HFFc6 (cell line): ENCODE data around the gene CPA3. TPM values are rescaled to one million over a fixed set of nuclear protein-coding genes. Genes with fewer than 3 reads are reported as not detected.

Source experiments
- DNase-seq: peaks from one replicate; pipeline ENCODE4 v3.0.0-alpha.2; 2018
- H3K27ac Mint-ChIP-seq: 2 replicates; pipeline ENCODE4 v1.8.0; 2020; ENCODE audit warnings: mild to moderate bottlenecking, mixed read lengths
- H3K27me3 Mint-ChIP-seq: 2 replicates; pipeline ENCODE4 v1.8.0; 2021; ENCODE audit warnings: mild to moderate bottlenecking, moderate library complexity, mixed read lengths; ENCODE audit not compliant: insufficient read depth
- H3K36me3 Mint-ChIP-seq: 2 replicates; pipeline ENCODE4 v1.8.0; 2021; ENCODE audit warnings: low read depth, mixed read lengths
- H3K4me1 Mint-ChIP-seq: 2 replicates; pipeline ENCODE4 v1.8.0; 2020; ENCODE audit warnings: low read depth, mixed read lengths
- H3K4me3 Mint-ChIP-seq: 2 replicates; pipeline ENCODE4 v1.8.0; 2020; ENCODE audit warnings: mild to moderate bottlenecking, moderate library complexity, mixed read lengths
- H3K9me3 Mint-ChIP-seq: 2 replicates; pipeline ENCODE4 v1.8.0; 2020; ENCODE audit warnings: mild to moderate bottlenecking, mixed read lengths
- total RNA-seq, 6 experiments: library from RNA; stranded (reverse); fragmentation: NEBNext Ultra II Directional; extraction: Animal tissue kit (Norgen Biotek cat#: 25700); gene quantifications; 2 replicates in 1 of 6; 3 replicates in 5 of 6; pipeline ENCODE4 v1.2.3, GENCODE V29; 2021
- TF ChIP-seq, protein P1 (sequence below): fragments of 200-600 bp; sonication (generic); IDR thresholded peaks from 2 replicates; pipeline ENCODE4 v1.5.0; 2021; ENCODE audit warnings: antibody characterized with exemption, mild to moderate bottlenecking

The CPA3 gene
- total RNA-seq, 6 experiments from 2014 or later: 0.21 to 0.88 (median 0.36) TPM

DNA sequence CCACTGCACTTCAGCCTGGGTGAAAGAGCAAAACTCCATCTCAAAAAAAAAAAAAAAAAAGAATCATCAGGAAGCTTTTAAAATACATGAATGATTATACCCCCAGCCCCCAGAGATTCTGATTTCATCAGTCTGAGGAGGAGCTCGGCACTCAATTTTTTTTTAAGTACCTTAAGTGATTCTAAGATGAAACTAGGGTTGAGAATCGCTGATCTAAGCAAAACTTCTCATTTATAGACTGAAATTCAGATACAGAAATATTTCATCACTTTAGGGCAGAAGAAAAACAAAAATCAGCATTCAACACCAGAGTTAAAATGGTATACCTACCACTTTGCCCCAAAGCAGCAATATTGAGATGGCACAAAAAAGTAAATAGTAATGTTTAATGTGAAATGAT lies 24.7 kb downstream of the CPA3 start:
- no peaks in the 10 kb centered on the region; the same call in 1 of the 2 replicates for H3K27me3 Mint-ChIP-seq
- TF ChIP-seq, protein P1, sequence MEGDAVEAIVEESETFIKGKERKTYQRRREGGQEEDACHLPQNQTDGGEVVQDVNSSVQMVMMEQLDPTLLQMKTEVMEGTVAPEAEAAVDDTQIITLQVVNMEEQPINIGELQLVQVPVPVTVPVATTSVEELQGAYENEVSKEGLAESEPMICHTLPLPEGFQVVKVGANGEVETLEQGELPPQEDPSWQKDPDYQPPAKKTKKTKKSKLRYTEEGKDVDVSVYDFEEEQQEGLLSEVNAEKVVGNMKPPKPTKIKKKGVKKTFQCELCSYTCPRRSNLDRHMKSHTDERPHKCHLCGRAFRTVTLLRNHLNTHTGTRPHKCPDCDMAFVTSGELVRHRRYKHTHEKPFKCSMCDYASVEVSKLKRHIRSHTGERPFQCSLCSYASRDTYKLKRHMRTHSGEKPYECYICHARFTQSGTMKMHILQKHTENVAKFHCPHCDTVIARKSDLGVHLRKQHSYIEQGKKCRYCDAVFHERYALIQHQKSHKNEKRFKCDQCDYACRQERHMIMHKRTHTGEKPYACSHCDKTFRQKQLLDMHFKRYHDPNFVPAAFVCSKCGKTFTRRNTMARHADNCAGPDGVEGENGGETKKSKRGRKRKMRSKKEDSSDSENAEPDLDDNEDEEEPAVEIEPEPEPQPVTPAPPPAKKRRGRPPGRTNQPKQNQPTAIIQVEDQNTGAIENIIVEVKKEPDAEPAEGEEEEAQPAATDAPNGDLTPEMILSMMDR: no peak
- peaks cover 10% of the 10 kb centered on the region for H3K36me3 Mint-ChIP-seq
- DNase-seq: no peak
- H3K27ac Mint-ChIP-seq: no peak overlapping the region
- H3K4me1 Mint-ChIP-seq: no peaks in the 10 kb centered on the region
- H3K9me3 Mint-ChIP-seq: peaks cover 8% of the 10 kb centered on the region; the same call in 1 of the 2 replicates
- no peak overlapping the region for H3K4me3 Mint-ChIP-seq

- H3K9me3 Mint-ChIP-seq: peaks cover 8% of the 10 kb centered on the region; the same call in 1 of the 2 replicates
- no peak for DNase-seq
- peaks cover 10% of the 10 kb centered on the region for H3K36me3 Mint-ChIP-seq
- H3K4me1 Mint-ChIP-seq: peaks cover 15% of the 10 kb centered on the region
- H3K27me3 Mint-ChIP-seq: no peaks in the 10 kb centered on the region; the same call in 1 of the 2 replicates
- no peak overlapping the region for H3K27ac Mint-ChIP-seq
- TF ChIP-seq, protein P1: no peak
- H3K4me3 Mint-ChIP-seq: no peak overlapping the region
These were observed 31.0 kb downstream of the CPA3 start for GRCh38 chr3:148896062-148896461.

DNA sequence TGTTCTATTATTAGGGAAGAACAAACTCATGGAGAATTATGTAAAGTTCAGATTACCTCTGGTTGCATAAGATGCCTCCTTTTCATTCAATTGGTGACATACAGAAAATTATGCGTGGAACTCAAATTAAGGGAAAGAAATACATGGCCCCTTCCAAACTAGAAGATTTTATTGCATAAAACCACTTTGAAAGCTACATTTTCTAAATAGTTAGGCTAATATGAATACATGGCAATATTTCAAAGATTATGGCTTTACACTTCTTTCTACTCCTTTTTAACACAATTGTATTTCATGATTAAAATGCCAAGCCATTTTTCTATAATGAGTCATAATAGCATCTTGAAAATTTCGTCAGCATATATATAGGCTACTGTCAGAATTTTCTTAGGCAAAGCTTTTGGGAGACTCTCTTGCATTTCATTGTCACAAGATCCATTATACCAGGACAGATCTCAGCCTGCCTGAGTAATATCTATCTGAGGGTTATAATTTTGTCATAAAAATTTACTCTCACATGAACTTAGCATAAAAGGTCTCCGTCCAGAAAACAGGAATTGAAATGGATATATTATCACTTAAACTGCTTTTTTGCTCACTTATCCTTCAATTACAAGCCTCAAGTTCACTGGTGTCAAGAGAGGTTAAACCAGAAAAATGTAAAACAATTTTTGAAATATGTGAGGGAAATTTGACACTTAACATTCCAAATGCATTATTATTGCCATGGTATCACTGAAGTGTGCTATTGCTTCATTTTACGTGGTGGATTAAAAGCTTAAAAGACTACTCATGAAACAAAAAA lies 37.1 kb downstream of the CPA3 start:
- TF ChIP-seq, protein P1: no peak
- Mint-ChIP-seq H3K9me3 (no peaks in the 10 kb centered on the region), H3K36me3 (no peaks in the 10 kb centered on the region), H3K27ac (peak overlapping the region; percentile 76), H3K27me3 (no peaks in the 10 kb centered on the region), H3K4me1 (peaks cover 38% of the 10 kb centered on the region), H3K4me3 (peak overlapping the region; percentile 61)
- DNase-seq: peak; percentile 56

DNA sequence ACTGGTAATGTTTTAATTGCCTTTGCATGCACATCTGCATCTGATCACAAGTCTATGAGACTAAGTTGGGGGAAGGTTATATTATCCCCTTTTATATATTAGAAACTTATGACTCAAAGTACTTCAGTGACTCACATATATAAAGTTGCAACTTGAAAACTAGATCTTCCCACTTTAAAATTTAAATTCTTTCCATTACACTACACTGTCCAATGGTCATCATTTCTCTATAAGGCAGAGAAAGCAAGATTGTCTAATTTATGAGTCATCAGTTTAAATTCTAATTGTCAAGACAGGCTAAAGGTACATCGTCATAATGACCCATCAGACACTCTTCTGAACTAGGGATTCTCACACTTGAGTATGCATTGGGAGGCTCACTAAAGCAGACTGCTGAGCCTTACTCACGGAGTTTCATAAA lies 37.9 kb downstream of the CPA3 start:
- TF ChIP-seq, protein P1: no peak
- H3K4me3 Mint-ChIP-seq: peak overlapping the region; percentile 61
- H3K9me3 Mint-ChIP-seq: no peaks in the 10 kb centered on the region
- H3K4me1 Mint-ChIP-seq: peaks cover 32% of the 10 kb centered on the region
- H3K27me3 Mint-ChIP-seq: peaks cover 2% of the 10 kb centered on the region; the same call in 1 of the 2 replicates
- no peaks in the 10 kb centered on the region for H3K36me3 Mint-ChIP-seq
- H3K27ac Mint-ChIP-seq: peak overlapping the region; percentile 76
- peak; percentile 37 for DNase-seq

GRCh38 chr3:148903941-148904340 lies 38.8 kb downstream of the CPA3 start:
- peaks cover 2% of the 10 kb centered on the region; the same call in 1 of the 2 replicates for H3K27me3 Mint-ChIP-seq
- no peak overlapping the region; the same call in 1 of the 2 replicates for H3K27ac Mint-ChIP-seq
- no peaks in the 10 kb centered on the region for H3K9me3 Mint-ChIP-seq
- TF ChIP-seq, protein P1: no peak
- no peak for DNase-seq
- no peak overlapping the region for H3K4me3 Mint-ChIP-seq
- no peaks in the 10 kb centered on the region for H3K36me3 Mint-ChIP-seq
- peaks cover 28% of the 10 kb centered on the region for H3K4me1 Mint-ChIP-seq
